Vagina (tissue), 2 donors: Measurements from ENCODE around the gene GABARAP. TPM values are rescaled to one million over a fixed set of nuclear protein-coding genes. Genes with fewer than 3 reads are reported as not detected.

ENCODE experiments used
- DNase-seq, 2 donors: peaks; one replicate each; pipeline ENCODE4 v3.0.0-alpha.2; 2017; ENCODE audit errors: extremely low spot score in 2 of 2
- H3K27ac ChIP-seq: fragments of 200-600 bp; sonication (generic); one replicate; pipeline ENCODE4 v1.5.1; 2019
- H3K27me3 ChIP-seq: fragments of 200-600 bp; sonication (generic); one replicate; pipeline ENCODE4 v1.5.1; 2019
- H3K36me3 ChIP-seq, 2 donors: fragments of 200-600 bp; sonication (generic); one replicate each; pipeline ENCODE4 v1.5.1; 2017 to 2019
- H3K4me1 ChIP-seq: fragments of 200-600 bp; sonication (generic); one replicate; pipeline ENCODE4 v1.5.1; 2019
- H3K4me3 ChIP-seq, 2 donors: fragments of 200-600 bp; sonication (generic); 1 replicate in 1 of 2; 2 replicates in 1 of 2; pipeline ENCODE4 v1.5.1; 2016 to 2019
- H3K9me3 ChIP-seq: fragments of 200-600 bp; sonication (generic); one replicate; pipeline ENCODE4 v1.5.1; 2019
- CTCF ChIP-seq, 3 experiments: fragments of 450-650 bp in 2 of 3; fragments of 200-600 bp in 1 of 3; sonication (generic) in 1 of 3; IDR thresholded peaks; one replicate each; pipeline ENCODE4 v1.5.1; 2017 to 2019; ENCODE audit warnings: antibody characterized with exemption in 3 of 3, mild to moderate bottlenecking in 2 of 3, moderate library complexity in 2 of 3
- POLR2A ChIP-seq, 2 donors: fragments of 450-650 bp; IDR thresholded peaks; one replicate each; pipeline ENCODE4 v1.6.1; 2017; ENCODE audit warnings: antibody characterized with exemption in 2 of 2, mild to moderate bottlenecking in 2 of 2, moderate library complexity in 2 of 2
- POLR2AphosphoS5 ChIP-seq, 2 donors: sonication (generic); formaldehyde crosslinking; IDR thresholded peaks; one replicate each; pipeline ENCODE4 v1.9.0; 2017; ENCODE audit warnings: antibody characterized with exemption in 2 of 2, mild to moderate bottlenecking in 2 of 2, low read depth in 1 of 2; ENCODE audit not compliant: insufficient read depth in 1 of 2
- intact Hi-C: fragments of 100-400 bp; cut with DNase I; formaldehyde crosslinking; loops from one replicate; pipeline ENCODE4 v1.15.1; 2023
- total RNA-seq: library from RNA; depleted of rRNA; stranded (reverse); fragments of >200 nt; gene quantifications from one replicate; pipeline ENCODE4 v1.2.3, GENCODE V29; 2016

Gene GABARAP
- total RNA-seq, 1 donor from 2014 or later = 395 TPM

DNA sequence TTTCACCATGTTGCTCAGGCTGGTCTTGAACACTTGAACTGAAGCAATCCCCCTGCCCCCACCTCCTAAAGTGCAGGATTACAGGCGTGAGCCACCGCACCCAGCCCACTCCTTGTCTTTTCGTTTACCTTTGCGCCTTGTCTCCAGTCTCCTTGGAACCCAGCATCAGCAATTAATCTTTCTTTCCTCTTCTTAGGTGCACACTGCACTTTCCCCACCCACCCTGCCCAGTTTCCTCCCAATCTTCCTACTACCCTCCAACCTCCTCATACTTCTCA, 21.5 kb upstream of the GABARAP start:
- Histone ChIP-seq H3K27me3 (peaks cover 11% of the 10 kb centered on the region), H3K4me3 (no peak overlapping the region), H3K9me3 (no peaks in the 10 kb centered on the region), H3K4me1 (peaks cover 36% of the 10 kb centered on the region), H3K36me3 (no peaks in the 10 kb centered on the region), H3K27ac (no peak overlapping the region)
- DNase-seq = no peak
- intact Hi-C loops = loop anchor here (5.0 kb wide), 1 partner anchor 524 kb away; no protein-coding TSS in a partner anchor
- TF ChIP-seq CTCF (IDR thresholded peaks at IDR 0.05) (no peak), POLR2AphosphoS5 (IDR thresholded peaks at IDR 0.05; ENCODE audit: insufficient read depth in 1 of 2, low read depth in 1 of 2) (no peak), POLR2A (IDR thresholded peaks at IDR 0.05) (no peak)

DNA sequence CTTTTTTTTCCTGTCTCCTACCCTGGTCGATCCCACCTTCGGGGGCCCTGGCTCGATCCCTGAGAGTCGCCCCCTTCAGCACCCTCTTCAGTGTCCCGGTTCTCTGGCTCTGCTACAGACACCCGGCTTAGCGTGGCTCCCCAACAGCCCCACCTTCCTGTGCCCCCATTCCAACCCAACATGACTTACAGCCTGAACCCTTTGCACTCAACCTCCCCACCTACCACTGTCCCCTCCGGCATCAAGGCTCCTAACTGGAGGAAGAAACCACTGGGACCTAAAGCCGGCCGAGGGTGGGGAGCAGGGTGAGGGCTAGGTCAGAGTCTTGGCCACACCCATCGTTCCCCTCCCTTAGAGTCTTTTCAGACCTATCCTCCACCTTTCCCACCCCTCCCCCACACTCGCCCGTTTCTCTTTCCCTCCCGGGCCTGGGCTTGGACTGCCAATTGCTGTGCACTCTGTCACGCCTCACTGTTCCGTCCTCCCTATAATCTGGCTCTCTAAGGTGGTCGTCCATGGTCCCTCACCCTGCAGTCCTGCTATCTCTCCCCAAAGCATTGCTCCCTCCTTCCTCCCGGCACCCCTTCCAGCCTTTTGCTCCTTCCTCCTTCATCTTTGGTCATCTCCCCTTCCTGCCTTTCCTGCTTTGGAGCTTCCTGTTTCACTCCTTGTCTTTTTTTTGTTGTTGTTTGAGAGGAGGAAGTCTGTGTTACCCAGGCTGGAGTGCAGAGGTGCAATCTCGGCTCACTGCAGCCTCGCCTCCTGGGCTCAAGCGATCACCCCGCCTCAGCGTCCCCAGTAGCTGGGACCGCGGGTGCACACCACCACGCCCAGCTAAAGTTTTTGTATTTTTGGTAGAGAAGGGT, 20.9 kb upstream of the GABARAP start:
- intact Hi-C loops = loop anchor here (5.0 kb wide), 1 partner anchor 524 kb away; no protein-coding TSS in a partner anchor
- Histone ChIP-seq H3K4me1 (peaks cover 36% of the 10 kb centered on the region), H3K4me3 (peak overlapping the region; percentile 44 to 58), H3K9me3 (no peaks in the 10 kb centered on the region), H3K27me3 (peaks cover 11% of the 10 kb centered on the region), H3K36me3 (no peaks in the 10 kb centered on the region), H3K27ac (peak overlapping the region; percentile 60)
- DNase-seq = peak in 1 of 2 donors; percentile 83
- TF ChIP-seq CTCF (IDR thresholded peaks at IDR 0.05) (no peak), POLR2A (IDR thresholded peaks at IDR 0.05) (no peak), POLR2AphosphoS5 (IDR thresholded peaks at IDR 0.05; ENCODE audit: insufficient read depth in 1 of 2, low read depth in 1 of 2) (no peak)

- peak within 1 kb of the TSS; percentile 44 to 58 for H3K4me3 ChIP-seq
- H3K4me1 ChIP-seq = peaks cover 36% of the 10 kb centered on the region
- no peak for TF ChIP-seq POLR2A (IDR thresholded peaks at IDR 0.05)
- no peak for TF ChIP-seq CTCF (IDR thresholded peaks at IDR 0.05)
- TF ChIP-seq POLR2AphosphoS5 (IDR thresholded peaks at IDR 0.05; ENCODE audit: insufficient read depth in 1 of 2, low read depth in 1 of 2) = no peak
- H3K27ac ChIP-seq = peak within 1 kb of the TSS; percentile 60
- intact Hi-C loops = loop anchor here (5.0 kb wide), 1 partner anchor 525 kb away; no protein-coding TSS in a partner anchor
- no peak for DNase-seq
- H3K27me3 ChIP-seq = peaks cover 11% of the 10 kb centered on the region
- no peaks in the 10 kb centered on the region for H3K36me3 ChIP-seq
- no peaks in the 10 kb centered on the region for H3K9me3 ChIP-seq
Measured at GRCh38 chr17:7262192-7262934, 20.1 kb upstream of the GABARAP start, which contains the start of gene CLDN7. Gene CLDN7 (minus strand): TSS chr17:7262478. CDS start chr17:7262043, 435 bp downstream.

GRCh38 chr17:7261379-7262191, 19.3 kb upstream of the GABARAP start:
- no peak for DNase-seq
- peak overlapping the region; percentile 44 to 58 for H3K4me3 ChIP-seq
- peak overlapping the region; percentile 47 for H3K27ac ChIP-seq
- H3K36me3 ChIP-seq = no peaks in the 10 kb centered on the region
- peaks cover 11% of the 10 kb centered on the region for H3K27me3 ChIP-seq
- no peaks in the 10 kb centered on the region for H3K9me3 ChIP-seq
- intact Hi-C loops = loop anchor here (5.0 kb wide), 1 partner anchor 526 kb away; no protein-coding TSS in a partner anchor
- TF ChIP-seq POLR2AphosphoS5 (IDR thresholded peaks at IDR 0.05; ENCODE audit: insufficient read depth in 1 of 2, low read depth in 1 of 2) (no peak), POLR2A (IDR thresholded peaks at IDR 0.05) (no peak), CTCF (IDR thresholded peaks at IDR 0.05) (no peak)
- peaks cover 36% of the 10 kb centered on the region for H3K4me1 ChIP-seq
